M059J (cell line): ENCODE measurements around the gene SAXO1. TPM values are rescaled to one million over a fixed set of nuclear protein-coding genes. Genes with fewer than 3 reads are reported as not detected.
A peak's percentile ranks its signal among the peaks of the same experiment; 100 is the strongest.
"Not testable (repeated sequence)": the region's sequence is repeated elsewhere in the genome, so short reads cannot be mapped to it uniquely, and the experiment has no call there.

Source experiments
- DNase-seq: peaks from one replicate; pipeline ENCODE4 v3.0.0-alpha.2; 2012; ENCODE audit warnings: low read depth
- total RNA-seq: library from RNA; depleted of rRNA; stranded (reverse); fragments of >200 nt; shearing (Covaris generic); gene quantifications from 2 replicates; pipeline ENCODE4 v1.2.3, GENCODE V29; 2014; rRNA removed

Gene SAXO1
- 0.10 TPM in 1 of 2 replicates, not detected in the other for total RNA-seq

DNA sequence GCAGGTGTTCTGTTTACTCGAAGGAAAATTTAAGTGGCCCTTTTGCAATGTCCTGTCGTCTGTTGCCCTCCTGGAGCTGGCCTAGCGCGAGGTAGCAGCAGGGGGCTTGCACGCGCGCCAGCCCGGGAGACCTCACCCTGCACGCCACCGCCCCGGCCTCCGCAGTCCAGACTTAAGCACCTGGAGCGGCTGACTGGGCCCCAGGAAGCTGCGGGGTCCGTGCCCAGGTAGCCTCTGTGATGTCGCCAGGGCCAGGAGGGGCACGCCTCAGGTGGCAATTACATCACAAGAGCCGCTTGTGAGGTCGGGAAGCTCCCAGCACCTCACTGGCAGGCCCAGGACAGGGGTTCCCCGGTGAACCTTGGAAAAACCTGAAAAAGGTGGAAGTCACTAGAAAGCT, at the start of gene SAXO1:
TSS of gene SAXO1 (minus strand) at position 195 of the 400 bp plus-strand sequence. CDS start 301 bp downstream, outside the sequence.
- no peak for DNase-seq

DNA sequence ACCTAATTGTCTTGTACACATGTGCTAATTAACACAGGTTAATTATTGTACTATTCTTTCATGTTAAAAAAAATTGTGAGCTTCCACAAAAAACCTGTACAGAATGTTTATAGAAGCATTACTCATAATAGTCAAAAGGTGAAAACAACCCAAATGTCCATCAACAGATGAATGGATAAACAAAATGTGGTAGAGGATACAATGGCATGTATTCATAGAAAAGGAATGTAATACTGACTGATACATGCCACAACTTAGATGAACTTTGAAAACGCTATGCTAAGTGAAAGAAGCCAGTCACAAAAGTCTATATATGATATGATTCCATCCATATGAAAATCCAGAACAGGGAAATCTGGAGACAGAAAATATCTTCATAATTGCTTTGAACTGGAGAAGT, 41.8 kb upstream of the SAXO1 start:
- peak; percentile 80 for DNase-seq

DNA sequence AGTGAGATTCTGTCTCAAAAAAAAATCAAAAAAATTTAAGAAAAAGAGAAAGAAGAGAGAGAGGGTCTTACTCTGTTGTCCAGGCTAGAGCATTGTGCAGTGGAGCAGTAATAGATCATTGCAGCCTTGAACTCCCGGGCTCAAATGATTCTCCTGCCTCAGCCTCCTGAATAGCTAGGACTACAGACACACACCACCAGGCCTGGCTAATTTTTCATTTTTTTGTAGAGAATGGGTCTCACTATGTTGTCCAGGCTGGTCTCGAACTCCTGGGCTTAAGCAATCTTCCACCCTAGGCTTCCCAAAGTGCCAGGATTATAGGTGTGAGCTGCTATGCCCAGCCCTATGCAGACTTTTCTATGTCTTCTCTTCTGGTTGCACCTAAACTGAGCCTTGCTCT, 41.2 kb upstream of the SAXO1 start:
- DNase-seq: no peak

DNA sequence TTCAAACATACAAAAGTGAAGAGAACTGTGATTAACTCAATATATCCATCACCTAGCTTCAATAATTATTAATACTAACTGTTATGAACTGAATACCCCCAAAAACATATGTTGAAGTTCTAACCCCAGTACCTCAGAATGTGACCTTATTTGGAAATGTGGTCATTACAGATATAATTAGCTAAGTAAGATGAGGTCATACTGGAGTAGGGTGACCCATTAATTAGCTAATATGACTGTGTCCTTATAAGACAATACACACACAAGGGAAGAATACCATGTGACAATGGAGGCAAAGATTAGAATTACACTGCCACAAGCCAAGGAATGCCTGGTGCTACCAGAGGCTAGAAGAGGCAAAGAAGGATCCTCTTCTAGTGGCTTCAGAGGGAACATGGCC, 24.0 kb upstream of the SAXO1 start:
- DNase-seq: no peak

GRCh38 chr9:19050637-19051591, 17.9 kb upstream of the SAXO1 start:
- DNase-seq: no peak

GRCh38 chr9:19049917-19050636, 17.1 kb upstream of the SAXO1 start:
- DNase-seq: peak; percentile 65

- peak; percentile 98 for DNase-seq
These were observed 16.2 kb upstream of the SAXO1 start, which contains the start of gene RRAGA for GRCh38 chr9:19048966-19049916. Gene RRAGA, plus strand, starts transcription at chr9:19049427. Its CDS starts 233 bp downstream, at chr9:19049660.

DNA sequence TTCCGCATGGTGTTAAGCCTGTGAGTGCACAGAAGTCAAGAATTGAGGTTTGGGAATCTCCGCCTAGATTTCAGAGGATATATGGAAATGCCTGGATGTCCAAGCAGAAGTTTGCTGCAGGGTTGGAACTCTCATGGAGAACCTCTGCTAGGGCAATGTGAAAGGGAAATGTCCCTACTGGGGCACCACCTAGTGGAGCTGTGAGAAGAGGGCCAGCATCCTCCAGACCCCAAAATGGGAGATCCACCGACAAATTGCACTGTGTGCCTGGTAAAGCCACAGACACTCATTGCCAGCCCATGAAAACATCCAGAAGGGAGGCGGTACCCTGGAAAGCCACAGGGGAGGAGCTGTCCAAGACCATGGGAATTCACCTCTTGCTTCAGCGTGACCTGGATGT, 3.6 kb upstream of the SAXO1 start:
- DNase-seq: no peak

- DNase-seq: no peak
These were observed 603 bp downstream of the SAXO1 start for GRCh38 chr9:19032406-19032805.

- DNase-seq: peak; percentile 23
These were observed 2.1 kb downstream of the SAXO1 start for GRCh38 chr9:19030899-19031298.

GRCh38 chr9:19028835-19029451, 4.1 kb downstream of the SAXO1 start:
- DNase-seq: peak; percentile 70

DNA sequence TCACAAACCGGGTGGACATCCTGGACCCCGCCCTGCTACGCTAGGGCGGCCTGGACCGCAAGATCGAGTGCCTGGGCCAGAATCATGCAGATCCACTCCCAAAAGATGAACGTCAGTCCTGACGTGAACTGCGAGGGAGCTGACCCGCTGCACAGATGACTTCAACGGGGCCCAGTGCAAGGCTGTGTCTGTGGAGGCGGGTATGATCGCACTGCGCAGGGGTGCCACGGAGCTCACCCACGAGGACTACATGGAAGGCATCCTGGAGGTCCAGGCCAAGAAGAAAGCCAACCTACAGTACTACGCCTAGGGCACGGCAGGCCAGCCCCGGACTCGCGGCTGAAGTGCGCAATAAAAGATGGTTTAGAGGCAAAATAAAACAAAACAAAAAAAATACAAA, 5.2 kb downstream of the SAXO1 start:
- DNase-seq: no peak

GRCh38 chr9:19026375-19026774, 6.6 kb downstream of the SAXO1 start:
- no peak for DNase-seq

DNA sequence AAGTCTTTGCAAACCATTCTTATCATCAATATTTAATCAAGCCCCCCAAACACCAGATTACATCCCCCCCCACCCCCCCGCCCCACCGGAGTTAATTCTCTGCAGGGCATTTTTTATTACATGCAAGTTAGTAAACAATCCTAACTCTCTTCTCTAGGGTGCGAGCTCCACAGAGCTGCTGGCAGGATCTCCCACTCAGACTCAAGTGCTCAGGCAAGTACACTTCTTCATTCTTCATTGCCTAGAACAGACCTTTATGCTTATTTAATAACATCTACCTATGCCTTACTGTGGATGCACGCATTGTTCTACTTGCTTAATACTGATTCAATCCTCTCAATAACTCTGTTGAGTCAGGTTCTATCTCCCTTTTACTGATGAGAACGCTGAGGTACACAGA, 9.9 kb downstream of the SAXO1 start:
- no peak for DNase-seq

DNA sequence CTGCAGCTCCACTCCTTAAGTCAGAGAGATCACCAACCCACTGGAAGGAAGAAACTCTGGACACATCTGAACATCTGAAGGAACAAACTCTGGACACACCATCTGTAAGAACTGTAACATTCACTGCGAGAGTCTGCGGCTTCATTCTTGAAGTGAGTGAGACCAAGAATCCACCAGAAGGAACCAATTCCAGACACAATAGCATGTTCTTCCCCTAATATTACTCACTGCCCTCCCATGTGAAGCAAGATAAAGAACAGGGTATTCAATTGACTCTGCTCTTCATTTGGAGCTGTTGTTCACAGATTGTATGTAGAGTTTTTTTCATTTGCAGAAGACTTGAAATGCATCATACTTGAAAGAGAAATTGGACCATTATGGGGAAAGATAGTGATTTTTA, 10.8 kb downstream of the SAXO1 start:
- DNase-seq: no peak

DNA sequence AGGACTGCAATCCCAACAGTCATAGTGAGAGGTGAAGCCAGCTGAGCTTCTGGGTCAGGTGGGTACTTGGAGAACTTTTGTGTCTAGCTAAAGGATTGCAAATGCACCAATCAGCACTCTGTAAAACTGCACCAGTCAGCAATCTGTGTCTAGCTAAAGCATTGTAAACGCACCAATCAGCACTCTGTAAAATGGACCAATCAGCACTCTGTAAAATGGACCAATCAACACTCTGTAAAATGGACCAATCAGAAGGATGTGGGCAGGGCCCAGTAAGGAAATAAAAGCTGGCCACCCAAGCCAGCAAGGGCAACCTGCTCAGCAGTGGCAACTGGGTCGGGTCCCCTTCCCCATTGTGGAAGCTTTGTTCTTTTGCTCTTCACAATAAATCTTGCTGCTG, 11.4 kb downstream of the SAXO1 start:
- not testable (repeated sequence) for DNase-seq

DNA sequence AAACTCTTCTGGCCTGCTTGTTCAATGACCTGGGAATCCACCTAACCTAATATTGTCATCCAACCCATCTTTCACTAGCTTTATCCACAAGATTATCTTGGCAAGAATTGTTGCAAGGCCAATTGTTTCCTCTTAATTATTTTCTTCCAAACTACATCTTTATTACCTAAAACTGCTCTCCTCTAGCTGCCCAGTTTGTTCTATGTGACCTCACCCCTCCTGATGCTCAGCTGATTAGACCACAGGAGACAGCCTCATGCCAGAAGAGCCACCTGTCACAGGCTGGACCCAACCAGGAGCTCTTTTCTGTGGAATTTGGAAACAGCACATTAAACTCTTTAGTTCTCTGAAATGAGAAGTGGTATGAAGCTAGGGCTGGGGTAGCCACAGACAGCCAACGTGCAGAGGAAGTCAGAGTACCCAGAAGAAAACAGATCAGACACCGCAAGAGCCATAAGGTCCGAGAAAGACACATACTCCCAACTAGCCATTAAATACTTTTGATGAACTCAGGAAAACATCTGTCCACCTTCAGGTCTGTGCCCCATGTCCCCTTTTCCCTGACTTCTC, 12.0 kb downstream of the SAXO1 start:
- no peak for DNase-seq

DNA sequence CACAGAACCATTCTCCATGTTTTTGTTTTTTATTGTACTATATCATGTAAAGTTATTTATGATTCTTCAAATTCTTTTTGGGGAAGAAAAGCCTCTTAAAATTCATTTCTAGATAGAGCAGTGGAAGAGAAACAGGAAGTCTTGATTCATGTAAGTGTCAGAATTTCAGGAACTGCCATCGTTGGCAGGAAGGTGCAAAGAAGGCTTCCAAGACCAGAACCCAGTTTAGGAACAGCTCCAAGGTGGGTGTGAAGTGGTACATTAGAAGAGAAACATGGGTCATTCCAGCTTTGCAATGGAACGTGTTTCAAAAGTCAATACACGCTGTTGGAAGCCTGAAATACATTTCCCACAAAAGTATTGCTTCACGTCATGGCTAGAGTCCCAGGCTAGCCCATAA, 14.8 kb downstream of the SAXO1 start:
- no peak for DNase-seq

GRCh38 chr9:19009391-19009965, 23.5 kb downstream of the SAXO1 start:
- DNase-seq: no peak

DNA sequence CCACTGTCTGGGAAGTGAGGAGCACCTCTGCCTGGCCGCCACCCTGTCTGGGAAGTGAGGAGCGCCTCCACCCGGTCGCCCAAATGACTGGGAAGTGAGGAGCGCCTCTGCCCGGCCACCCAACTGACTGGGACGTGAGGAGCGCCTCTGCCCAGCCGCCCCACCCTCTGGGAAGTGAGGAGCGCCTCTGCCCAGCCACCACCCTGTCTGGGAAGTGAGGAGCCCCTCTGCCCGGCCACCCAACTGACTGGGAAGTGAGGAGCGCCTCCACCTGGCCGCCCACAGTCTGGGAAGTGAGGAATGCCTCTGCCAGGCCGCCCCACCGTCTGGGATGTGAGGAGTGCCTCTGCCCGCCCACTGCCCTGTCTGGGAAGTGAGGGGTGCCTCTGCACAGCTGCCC, 32.9 kb downstream of the SAXO1 start:
- no peak for DNase-seq
